Hepatic stellate cell (primary cell): Measurements from ENCODE around the gene MAGEF1.

Experiments
- DNase-seq: peaks from one replicate; pipeline ENCODE4 v3.0.0; 2011; ENCODE audit warnings: low spot score

The MAGEF1 gene

GRCh38 chr3:184725176-184725719 is 13.4 kb upstream of the MAGEF1 start:
- no peak for DNase-seq

- DNase-seq: no peak
Measured at GRCh38 chr3:184724699-184725098, 12.8 kb upstream of the MAGEF1 start.

GRCh38 chr3:184719709-184720108 is 7.8 kb upstream of the MAGEF1 start:
- DNase-seq: no peak

GRCh38 chr3:184718431-184718830 is 6.6 kb upstream of the MAGEF1 start:
- DNase-seq: no peak

GRCh38 chr3:184717399-184717983 is 5.6 kb upstream of the MAGEF1 start:
- no peak for DNase-seq

- no peak for DNase-seq
Measured at GRCh38 chr3:184716622-184717398, 4.9 kb upstream of the MAGEF1 start.

GRCh38 chr3:184715943-184716621 is 4.2 kb upstream of the MAGEF1 start:
- DNase-seq: no peak

- no peak for DNase-seq
Measured at GRCh38 chr3:184713521-184713920, 1.7 kb upstream of the MAGEF1 start.

GRCh38 chr3:184713040-184713355 is 1.1 kb upstream of the MAGEF1 start:
- DNase-seq: no peak

- DNase-seq: no peak
Measured at GRCh38 chr3:184712248-184713039, 580 bp upstream of the MAGEF1 start.

- no peak for DNase-seq
Measured at GRCh38 chr3:184710870-184711492, 883 bp downstream of the MAGEF1 start.

- DNase-seq: no peak
Measured at GRCh38 chr3:184703657-184704056, 8.2 kb downstream of the MAGEF1 start.

GRCh38 chr3:184700759-184701158 is 11.1 kb downstream of the MAGEF1 start:
- DNase-seq: no peak

GRCh38 chr3:184697845-184698244 is 14.0 kb downstream of the MAGEF1 start:
- DNase-seq: no peak

GRCh38 chr3:184696697-184697096 is 15.2 kb downstream of the MAGEF1 start:
- DNase-seq: no peak

GRCh38 chr3:184694716-184695115 is 17.1 kb downstream of the MAGEF1 start:
- no peak for DNase-seq

- no peak for DNase-seq
Measured at GRCh38 chr3:184694133-184694665, 17.7 kb downstream of the MAGEF1 start.

- DNase-seq: no peak
Measured at GRCh38 chr3:184693011-184693975, 18.6 kb downstream of the MAGEF1 start.

GRCh38 chr3:184691397-184692231 is 20.2 kb downstream of the MAGEF1 start:
- DNase-seq: no peak
